HL-60/S4 treated with retinoic acid at 250 ng/mL for 4 days and 3 days (cell line): ENCODE data around the gene ARHGAP30.

ENCODE experiments used
- in situ Hi-C: fragments of 300-500 bp; cut with MboI; formaldehyde crosslinking; loops from 2 replicates; pipeline ENCODE4 v1.7.0; 2022; ENCODE audit warnings: low sequenced_read_pairs

The ARHGAP30 gene

DNA sequence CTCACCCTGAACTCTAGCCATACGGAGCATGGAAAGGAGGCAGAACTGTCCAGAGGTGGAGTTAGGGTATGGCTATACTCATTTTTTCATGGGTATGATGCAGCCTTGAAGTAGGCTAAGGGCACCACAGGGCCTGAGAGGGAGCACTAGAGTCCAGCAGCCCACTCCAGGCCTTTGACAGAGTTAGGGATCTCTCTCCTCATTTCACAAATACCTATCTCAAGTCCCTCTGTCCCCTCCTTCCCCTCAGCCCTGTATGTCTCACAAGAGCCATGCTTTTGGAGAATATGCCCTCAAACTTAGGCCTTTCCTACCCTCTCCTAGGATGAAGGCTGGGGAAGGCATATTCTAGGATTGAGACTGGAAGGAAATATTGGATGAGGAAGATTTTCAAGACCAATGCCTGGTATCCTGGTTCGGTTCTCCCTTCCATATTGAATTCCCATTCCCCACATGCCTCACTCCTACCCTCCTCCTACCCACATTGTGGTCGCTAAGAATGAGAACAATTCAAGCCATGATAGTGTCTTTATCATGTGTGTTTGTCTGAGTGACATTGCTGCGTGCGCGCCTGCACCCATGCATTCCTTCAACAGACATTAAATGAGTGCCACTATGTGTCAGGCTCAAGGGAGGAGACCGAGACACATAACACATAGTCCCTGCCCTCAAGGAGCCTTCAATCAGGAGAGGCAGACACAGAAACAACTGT lies 22.3 kb upstream of the ARHGAP30 start:
- in situ Hi-C loops = no loop called here

DNA sequence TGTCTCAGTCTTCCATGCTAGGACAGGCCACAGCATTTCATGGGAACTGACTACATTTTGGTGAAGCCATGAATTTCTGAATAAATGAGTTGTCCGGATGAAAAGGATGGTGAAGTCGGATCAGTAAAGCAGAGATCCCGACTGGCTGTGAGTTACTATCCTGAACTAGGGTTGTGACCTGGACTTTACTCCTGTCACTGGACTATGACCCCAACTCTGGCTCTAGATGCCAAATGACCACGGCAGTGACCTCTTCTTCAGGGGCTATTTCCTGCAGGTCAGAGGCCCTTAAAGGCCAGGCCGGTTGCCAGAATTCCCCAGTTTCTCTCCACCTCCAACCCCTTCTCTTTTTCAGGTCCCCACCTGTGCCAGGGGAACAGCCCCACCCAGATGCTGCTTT lies 21.4 kb upstream of the ARHGAP30 start:
- in situ Hi-C loops = no loop called here

DNA sequence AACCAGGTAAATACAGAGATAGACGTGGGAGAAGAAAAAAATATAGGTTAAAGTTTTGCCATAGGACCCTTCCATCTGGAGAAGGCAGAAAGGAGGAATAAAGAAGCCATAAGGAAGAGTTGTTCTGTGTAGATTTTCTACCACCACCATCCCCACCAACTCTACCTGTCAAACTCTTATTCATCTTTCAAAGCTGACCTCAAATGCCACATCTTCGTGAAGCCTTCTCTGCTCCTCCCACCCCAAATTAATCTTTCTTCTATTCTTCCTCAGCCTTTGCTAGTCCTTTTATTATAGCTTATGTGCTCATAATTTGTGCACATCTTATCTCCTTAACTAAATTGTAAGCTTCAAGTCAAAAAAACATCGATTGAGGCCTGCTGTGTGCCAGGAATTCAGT lies 20.9 kb upstream of the ARHGAP30 start:
- in situ Hi-C loops = no loop called here

DNA sequence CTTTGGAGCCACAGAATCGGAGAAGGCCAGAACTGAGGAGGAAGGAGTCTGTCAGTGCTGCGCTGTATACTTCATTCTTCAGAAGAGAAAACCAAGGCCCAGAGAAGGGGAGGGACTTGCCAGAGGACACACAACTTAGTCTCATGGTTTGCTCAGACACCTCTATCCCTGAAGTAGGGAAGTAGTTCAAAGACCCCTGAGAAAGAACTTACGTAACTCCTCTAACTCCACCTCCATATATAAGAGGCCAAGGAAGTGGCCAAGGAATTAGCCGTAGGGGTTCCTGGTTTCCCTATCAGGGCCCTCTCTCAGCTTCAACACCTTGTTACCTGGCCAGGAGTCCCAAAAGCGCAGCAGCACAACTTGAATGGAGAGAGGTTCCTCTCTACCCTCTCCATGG lies 20.2 kb upstream of the ARHGAP30 start:
- in situ Hi-C loops = no loop called here

DNA sequence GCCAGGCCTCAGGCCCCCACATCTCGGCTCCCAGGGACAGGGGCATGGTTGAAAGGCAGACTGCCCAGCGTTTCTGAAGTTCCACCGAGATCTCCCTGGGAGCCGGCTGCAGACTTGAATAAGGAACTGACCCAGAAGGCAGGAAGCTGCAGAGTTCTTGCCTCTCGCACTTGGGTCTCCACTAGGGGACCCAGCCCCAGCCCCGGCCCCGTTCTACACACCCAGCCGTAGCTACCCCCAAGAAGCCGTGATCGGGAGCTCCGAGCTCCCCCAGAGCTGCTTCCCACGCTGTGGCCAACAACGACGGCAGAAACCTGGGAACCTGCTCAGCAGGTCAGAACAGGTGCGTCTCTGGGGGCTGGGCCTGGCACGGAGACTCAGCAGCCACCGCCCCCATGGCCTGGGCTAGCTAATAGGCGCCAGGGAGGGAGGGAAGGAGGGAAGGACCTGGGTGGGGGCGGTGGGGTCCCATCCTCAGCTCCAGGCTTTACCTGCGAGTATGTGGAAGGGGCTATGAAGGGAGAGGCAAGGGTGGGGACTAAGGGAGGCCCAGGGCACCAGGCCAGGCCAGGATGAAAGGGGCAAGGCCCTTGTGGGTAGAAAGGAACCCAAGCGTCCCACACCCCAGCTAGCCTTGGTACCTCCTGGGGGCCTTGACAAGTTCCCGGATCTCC lies 19.7 kb upstream of the ARHGAP30 start, which contains the start of gene NECTIN4:
NECTIN4 (minus strand) TSS at position 308 of the 674 bp plus-strand sequence; CDS start at position 46, 262 bp downstream.
- in situ Hi-C loops = no loop called here

DNA sequence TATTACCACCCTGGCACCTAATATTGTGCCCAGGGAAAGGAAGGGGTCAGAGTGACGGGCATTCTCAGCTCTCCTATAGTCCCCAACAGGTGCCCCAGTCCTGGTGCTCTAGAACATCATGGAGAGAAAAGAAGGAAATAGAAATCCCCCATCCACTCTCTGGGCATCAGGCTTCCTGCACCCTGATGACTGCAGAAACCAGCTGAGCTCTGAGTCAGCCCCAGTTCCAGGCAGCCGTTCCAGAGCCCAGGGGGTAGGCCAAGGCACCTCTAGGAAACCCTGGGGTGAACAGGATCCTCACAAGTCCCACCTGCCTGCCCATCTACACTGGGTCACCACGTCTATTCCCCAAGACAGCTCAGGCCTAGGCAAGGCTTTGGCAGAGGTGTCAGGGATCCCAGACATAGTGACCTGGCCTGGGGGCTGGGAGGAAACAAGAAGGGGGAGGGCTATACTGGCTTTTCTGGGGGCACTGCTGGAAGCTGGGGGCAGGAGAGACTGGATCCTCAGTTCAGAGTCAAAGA lies 19.0 kb upstream of the ARHGAP30 start:
- in situ Hi-C loops = no loop called here

DNA sequence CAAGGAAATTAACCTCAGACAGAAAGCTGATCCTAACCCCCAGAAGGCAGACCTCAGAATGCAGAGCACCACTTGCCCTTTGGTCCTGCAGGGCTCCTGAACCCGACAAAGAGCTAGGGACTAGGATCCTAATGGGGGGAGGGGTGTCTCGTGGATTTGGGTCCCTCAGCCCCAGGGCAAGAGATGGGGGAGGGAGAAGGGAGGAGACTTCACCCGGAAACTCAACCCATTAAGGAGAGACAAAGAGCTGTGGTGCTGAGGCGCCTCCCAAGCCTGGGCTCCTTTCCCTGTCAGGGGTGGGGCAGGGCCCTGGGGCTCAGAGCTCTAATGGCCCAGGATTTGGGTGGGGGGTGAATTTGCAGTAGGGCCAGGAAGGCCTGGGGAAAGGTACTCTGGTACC lies 16.8 kb upstream of the ARHGAP30 start:
- in situ Hi-C loops = no loop called here

DNA sequence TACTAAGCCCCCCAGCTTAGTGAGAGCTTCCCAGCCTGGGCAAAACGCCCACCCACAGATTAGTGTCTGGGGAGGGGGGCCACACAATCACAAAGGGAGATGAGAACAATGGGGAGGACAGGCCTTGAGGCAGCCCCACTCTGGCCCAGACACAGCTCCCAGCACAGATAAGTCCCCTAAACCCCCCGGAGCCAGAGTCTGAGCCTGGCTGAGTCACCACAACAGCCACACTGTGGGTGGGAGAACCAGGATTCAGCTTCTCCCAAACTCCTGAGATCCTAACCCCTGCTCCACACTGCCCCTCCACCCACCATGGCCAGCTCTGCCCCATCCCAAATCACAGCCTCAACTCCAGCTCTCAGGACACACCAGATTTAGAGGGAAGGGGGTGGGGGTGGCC lies 15.5 kb upstream of the ARHGAP30 start:
- in situ Hi-C loops = no loop called here

DNA sequence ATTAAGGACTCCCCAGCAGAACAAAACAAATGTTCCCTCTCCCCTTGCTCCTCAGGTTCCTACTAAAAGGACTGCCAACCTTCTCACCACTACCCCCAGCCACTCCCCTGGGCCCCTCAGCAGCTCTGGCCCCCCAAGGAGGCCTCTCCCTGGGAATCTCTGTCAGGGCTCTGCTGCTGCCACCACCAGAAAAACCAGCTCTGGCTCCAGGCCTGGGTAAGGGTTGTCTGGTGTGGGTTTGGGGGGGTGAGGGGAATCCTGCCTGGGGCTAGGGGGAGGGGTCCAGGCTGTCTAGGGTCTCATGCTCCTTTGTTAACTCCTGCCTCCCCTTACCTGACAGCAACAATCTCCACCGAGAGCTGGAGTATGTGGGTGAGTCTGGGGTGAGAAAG lies 14.9 kb upstream of the ARHGAP30 start:
- in situ Hi-C loops = no loop called here

DNA sequence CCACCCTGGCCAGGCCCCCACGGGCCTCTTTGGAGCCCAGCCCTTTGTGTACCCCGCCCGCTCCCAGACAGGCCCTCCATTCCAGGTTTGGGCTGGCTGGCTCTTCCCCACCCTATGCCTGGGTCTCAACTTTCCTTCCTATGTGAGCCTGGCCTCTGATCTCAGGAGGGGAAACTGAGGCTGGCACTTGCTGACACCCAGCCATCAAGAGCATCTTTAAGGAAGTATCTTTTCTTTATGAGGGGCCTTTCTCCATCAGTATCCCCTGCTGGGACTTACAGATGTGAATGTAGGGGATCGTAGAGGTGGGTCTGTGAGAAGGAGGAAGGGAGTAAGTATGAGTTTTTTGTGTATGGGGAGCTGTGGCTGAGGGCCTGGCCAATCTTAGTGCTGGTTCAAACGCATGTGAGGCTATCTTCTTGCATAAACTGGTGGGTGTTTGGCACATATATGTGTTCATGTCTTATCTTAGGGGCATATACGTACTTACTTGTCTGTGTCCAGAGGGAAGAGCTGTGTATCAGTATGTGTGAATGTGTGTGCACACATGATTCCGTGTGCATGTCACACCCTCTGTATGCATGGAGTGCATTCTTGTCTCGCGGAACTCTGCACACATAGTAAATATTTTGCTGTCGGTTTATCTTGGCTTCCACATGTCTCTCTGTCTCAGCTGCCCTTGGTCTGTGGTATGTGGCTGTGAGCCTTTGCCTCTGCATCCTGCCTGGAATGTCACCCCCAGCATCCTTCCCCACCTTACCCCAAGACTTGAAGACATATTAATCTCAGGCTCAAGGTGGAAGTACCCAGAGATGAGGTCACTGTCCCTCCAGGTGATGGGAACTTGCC lies 14.3 kb upstream of the ARHGAP30 start:
- in situ Hi-C loops = no loop called here

DNA sequence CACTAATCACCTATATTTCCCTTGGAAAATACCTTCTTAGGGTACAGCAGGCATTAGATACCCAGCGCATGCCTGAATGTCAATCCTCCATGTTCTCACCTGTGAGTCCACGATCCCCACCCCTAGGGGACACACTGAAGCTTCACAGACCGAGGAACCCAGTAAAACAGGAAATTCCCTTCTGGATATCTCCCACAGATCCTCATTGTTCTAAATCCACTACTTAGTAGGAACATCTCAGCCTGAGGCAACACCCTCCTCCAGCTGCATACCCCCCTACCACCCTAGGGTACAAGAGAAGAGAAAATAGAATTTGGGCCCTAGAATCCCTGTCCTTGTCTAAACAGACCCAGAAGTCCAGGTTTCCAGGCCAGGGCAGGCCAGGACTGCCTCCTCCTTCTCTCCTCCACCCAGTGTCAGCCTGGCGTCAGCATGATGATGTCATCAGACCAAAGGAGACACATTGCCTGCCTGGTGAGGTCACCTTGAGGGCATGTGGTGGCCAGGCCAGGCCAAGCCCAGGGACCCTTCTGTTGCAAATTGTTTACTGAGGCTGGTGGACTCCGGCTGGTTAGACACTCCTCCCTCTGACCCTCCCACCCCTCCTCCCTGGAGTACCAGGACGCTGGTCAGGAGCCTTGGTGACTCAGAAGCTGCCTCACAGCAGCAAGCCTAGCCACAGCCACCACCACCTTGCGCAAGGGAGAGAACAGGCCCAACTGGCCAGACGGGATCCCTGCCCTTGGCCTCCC lies 13.5 kb upstream of the ARHGAP30 start:
- in situ Hi-C loops = no loop called here

DNA sequence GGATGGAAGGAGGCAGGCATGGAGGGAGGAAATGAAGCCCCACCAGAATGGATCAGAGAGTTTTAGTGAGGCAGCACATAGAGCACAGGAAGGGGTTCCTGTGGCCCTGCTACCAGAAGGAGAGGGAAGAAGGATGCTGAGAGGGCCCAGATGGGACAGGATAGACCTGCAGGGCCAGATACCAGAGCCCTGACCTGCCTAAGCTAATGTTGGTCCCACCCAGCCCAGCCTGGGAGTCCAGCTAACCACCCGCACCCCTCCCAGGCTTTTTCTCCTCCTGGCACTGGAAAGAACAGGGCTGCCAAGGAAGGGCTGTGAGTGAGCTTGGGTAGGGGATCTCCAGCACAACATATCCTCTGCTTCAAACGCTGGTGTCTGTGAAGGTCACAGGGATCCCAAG lies 12.8 kb upstream of the ARHGAP30 start:
- in situ Hi-C loops = no loop called here

DNA sequence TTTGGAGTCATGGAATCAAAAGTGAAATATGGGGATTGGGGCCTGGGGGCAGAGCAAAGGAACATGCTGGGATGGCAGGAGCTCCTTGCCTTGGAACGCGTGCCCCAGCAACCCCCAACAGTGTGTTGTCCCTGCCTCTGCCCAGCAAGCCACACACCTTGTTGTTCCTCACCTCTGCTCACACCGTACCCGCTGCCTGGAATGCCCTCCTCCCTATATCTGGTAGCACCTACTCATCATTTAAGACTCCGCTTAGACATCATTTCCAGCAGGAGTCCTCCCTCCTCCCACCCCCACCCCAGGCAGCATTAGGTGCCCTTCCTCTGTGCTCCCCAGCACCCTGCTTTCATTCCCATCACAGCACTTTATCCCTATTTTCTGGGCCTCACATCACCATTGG lies 11.8 kb upstream of the ARHGAP30 start:
- in situ Hi-C loops = no loop called here

DNA sequence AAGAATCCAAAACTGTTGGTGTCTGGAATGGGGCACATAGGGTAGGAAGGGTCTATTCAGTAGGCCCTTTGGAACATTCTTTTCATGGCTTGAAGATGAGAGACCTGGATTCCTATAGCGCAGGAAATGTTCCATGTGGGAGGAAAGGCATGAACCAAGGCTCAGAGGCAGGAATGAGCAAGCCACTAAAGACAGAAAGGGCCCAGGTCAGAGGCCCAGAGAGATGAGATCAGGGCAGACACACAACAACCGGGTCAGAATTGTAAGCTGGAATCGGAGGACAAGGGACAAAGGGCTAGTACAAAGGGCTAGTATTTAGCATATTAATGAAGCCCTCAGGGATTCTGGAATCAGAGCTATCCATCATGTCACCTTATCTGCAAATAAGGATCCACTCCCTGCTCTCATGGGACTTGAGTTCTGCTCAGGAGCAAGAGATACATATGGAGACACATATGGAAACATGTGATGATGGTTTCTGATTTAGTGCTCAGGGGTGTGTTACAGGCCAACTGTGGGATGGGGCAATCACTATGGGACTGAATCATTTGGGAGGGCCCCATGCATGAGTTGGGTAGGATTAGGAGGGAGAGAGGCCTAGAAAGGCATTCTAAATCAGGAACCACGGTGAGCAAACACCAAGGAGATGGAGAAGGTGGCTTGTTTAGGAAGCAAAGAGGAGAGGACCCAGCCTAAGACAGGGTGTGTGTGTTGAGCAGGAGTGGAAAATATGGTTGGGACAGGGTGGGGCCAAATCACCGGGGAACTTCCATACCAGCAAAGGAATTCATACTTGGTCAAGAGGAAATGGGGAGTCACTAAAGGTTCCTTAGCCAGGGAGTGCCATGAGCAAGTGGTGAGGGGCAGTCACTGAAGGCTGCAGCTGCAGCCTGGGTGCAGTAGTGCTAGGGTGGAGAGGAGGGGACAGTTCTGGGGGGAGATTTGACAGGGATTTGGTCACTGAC lies 11.0 kb upstream of the ARHGAP30 start:
- in situ Hi-C loops = no loop called here

DNA sequence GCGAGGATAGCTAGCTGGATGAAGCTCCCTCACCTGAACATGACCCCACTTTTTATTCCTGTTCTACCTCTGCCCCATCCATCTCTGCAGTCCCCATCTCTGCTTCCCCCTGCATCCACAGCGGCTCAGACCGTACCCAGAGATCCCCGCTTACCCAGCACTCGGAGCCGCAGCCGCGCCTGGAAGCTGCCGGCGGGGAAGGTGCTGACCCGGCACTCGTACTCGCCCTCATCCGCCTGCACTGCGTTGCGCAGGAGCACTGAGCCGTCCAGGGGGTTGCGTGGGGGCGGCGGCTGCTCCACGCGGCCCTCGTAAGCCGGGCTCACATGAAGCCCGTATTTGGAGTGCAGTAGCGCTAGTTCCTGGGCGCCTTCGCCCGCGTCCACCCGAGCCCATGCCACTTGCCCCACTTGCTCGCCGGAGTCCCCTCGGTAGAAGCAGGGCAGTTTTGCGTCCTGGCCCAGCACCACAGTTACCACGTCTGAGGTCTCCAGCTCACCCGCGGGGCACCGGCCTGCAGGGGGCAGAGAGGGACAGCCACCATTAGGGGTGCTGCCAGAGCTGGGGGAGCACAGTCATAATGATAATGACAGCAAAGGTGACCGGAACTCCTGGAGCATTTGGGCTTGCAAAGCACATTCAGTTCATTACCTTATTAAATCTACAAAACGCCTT lies 9.9 kb upstream of the ARHGAP30 start:
- in situ Hi-C loops = no loop called here

DNA sequence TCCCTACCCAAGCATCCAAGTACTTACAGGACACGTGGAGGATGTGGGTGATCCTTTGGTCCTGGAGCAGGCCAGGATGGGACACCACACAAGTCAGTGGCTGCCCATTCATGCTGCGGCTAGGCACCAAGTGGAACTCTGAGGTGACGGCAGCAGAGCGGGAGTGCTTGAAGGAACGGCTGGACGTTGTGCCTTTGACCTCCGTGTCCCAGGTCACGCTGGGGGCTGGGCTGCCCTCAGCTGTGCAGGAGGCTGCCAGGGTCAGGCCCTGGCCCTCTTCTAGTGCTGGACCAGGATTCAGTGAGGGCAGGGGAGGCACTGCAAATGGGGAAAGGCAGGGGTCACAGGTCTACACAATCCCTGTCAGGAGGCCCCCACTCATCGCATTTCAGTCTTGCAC lies 7.7 kb upstream of the ARHGAP30 start:
- in situ Hi-C loops = no loop called here

DNA sequence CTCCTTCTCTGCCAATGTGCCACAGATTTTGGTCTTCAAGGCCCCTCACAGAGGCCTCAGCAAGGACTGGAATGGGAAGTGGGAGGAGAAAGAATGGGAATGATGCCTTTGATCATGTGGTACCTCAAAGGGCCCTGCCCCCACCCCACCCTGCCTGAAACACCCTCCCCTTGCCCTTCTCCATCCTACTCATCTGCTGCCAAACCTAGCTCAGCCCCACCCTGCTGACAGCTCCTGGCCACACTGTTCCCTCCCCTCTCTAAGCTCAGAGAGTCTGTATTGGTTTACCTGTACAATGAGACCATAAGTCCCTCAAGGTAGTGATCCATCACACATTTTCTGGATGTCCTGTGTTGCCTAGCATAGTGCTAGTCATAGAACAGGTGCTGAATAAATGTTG lies 6.7 kb upstream of the ARHGAP30 start:
- in situ Hi-C loops = no loop called here

DNA sequence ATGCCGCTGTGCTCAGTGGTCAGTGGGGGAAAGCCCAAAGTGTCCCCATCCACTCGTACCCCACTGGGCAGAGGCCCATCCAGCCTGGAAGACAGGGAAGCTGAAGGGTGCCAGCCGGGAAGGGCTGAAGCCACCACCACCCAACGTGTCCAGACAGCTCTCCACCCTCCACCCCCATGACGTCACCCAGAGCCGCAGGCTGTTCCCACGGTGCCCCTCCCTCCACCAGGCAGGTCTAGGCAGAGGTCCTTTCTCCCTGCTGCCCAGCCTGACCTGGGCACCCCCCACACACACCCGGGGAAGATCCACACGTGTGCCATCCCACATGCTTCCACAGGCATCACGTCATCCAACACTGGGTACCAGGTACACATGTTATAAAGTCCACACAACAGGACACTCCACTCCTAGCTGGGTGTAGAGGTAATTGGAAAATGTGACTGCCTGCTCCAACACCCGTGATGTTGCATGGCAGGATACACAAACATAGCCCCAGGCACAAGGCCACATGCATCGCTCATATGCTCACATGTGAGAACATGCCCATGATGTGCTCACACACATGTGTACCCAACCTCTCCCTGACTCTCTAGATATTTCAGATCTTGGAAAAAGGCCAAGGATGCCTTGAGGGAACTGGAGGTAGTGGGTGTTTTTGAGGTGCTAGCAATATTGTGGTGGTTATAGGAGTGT lies 5.1 kb upstream of the ARHGAP30 start:
- in situ Hi-C loops = no loop called here
